CD8-positive, alpha-beta memory T cell (primary cell): ENCODE measurements around the gene NHERF2. TPM values are rescaled to one million over a fixed set of nuclear protein-coding genes. Genes with fewer than 3 reads are reported as not detected.

Experiments used
- CTCF ChIA-PET: fragments of 350-600 bp; sonication (Branson Sonifier 250); formaldehyde crosslinking; loops from one replicate; lab custom pipeline; 2021; ENCODE audit warnings: antibody characterized with exemption; lab: Charles Lee
- POLR2A ChIA-PET: fragments of 350-600 bp; sonication (Branson Sonifier 250); formaldehyde crosslinking; loops from one replicate; lab custom pipeline; 2021; ENCODE audit warnings: antibody characterized with exemption; lab: Charles Lee
- DNase-seq, 5 donors: peaks; one replicate each; pipeline versions ENCODE4 v3.0.0 to v3.0.0-alpha.2; 2020 to 2022; ENCODE audit warnings: mixed read lengths in 1 of 5
- H3K27ac ChIP-seq: one replicate; pipeline ENCODE4 v1.7.0; 2013; ENCODE audit warnings: low read depth, mild to moderate bottlenecking, low read length, moderate library complexity
- H3K27me3 ChIP-seq: 2 replicates; pipeline ENCODE4 v1.7.0; 2013; ENCODE audit warnings: low read length, mild to moderate bottlenecking; ENCODE audit not compliant: insufficient read depth, poor library complexity, severe bottlenecking
- H3K36me3 ChIP-seq: 2 replicates; pipeline ENCODE4 v1.7.0; 2013; ENCODE audit warnings: mild to moderate bottlenecking, low read length, moderate library complexity; ENCODE audit not compliant: insufficient read depth
- H3K4me1 ChIP-seq: 2 replicates; pipeline ENCODE4 v1.7.0; 2013; ENCODE audit warnings: mild to moderate bottlenecking, low read length, moderate library complexity; ENCODE audit not compliant: insufficient read depth
- H3K4me3 ChIP-seq: 2 replicates; pipeline ENCODE4 v1.7.0; 2013; ENCODE audit warnings: mild to moderate bottlenecking, low read length
- H3K9me3 ChIP-seq: 2 replicates; pipeline ENCODE4 v1.7.0; 2013; ENCODE audit warnings: mild to moderate bottlenecking, low read length
- H3K27ac Mint-ChIP-seq, 8 donors: one replicate each; pipeline ENCODE4 v1.8.0; 2020 to 2021; ENCODE audit warnings: mixed read lengths in 8 of 8, mild to moderate bottlenecking in 6 of 8, inconsistent platforms in 3 of 8, moderate library complexity in 3 of 8
- H3K27me3 Mint-ChIP-seq, 2 donors: one replicate each; pipeline ENCODE4 v1.8.0; 2020 to 2021; ENCODE audit warnings: mixed read lengths in 2 of 2, mild to moderate bottlenecking in 1 of 2, moderate library complexity in 1 of 2
- H3K36me3 Mint-ChIP-seq, 3 donors: one replicate each; pipeline ENCODE4 v1.8.0; 2020 to 2021; ENCODE audit warnings: mixed read lengths in 3 of 3, inconsistent platforms in 1 of 3, mild to moderate bottlenecking in 1 of 3
- H3K4me1 Mint-ChIP-seq, 3 donors: one replicate each; pipeline ENCODE4 v1.8.0; 2020 to 2021; ENCODE audit warnings: mixed read lengths in 3 of 3, inconsistent platforms in 1 of 3, mild to moderate bottlenecking in 1 of 3
- H3K4me3 Mint-ChIP-seq, 7 donors: one replicate each; pipeline ENCODE4 v1.8.0; 2020 to 2021; ENCODE audit warnings: mixed read lengths in 7 of 7, mild to moderate bottlenecking in 6 of 7, moderate library complexity in 4 of 7, inconsistent platforms in 2 of 7
- H3K9me3 Mint-ChIP-seq, 5 donors: one replicate each; pipeline ENCODE4 v1.8.0; 2020 to 2022; ENCODE audit warnings: mixed read lengths in 5 of 5, mild to moderate bottlenecking in 3 of 5, moderate library complexity in 2 of 5, inconsistent platforms in 1 of 5
- polyA plus RNA-seq: library from polyadenylated mRNA; unstranded; fragments of 300-500 nt; fragmentation: Illumina TruSeq; gene quantifications from one replicate; pipeline ENCODE4 v1.2.3, GENCODE V29; 2021
- total RNA-seq, 2 experiments: library from RNA; stranded (reverse); gene quantifications; one replicate each; pipeline ENCODE4 v1.2.3, GENCODE V29; 2021

NHERF2 gene
- total and polyA plus RNA-seq, 3 experiments from 2014 or later, result 0.51 to 4.1 (median 3.0) TPM

DNA sequence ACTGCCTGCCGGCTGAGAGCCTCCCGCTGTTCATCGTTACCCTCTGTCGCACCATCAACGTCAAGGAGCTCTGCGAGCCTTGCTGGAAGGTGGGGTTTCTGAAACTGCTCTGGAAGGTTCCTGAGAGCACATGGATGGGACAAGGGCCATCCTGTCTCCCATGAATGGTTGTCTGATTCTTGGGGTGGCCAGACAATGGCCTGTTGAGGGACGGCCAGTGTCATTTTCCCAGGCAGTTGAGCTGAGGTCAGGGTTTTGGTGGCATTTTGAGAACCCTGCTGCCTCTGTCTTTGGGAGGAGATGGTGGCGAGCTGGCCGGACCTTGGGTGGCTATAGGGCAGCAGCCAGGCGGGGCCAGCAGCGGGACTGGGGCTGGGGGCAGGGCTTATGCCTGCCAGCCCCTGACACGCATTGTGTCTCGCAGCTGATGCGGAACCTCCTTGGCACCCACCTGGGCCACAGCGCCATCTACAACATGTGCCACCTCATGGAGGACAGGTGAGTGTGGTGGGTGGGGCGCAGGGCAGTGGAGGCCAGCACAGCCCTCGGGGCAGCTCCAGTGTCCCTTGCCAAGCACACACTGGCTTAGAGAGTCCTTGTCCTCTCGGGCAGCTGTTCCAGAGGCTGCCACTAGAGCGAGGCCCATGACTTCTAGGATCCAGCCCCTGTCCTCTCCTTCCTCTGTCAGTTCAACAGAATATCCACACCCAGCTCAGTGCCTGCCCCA lies 30.1 kb downstream of the NHERF2 start:
- H3K4me1 ChIP-seq, result no peaks in the 10 kb centered on the region
- no peak overlapping the region for H3K27ac Mint-ChIP-seq
- H3K27me3 Mint-ChIP-seq, result no peaks in the 10 kb centered on the region
- H3K4me3 Mint-ChIP-seq, result no peak overlapping the region
- H3K4me1 Mint-ChIP-seq, result peaks cover 0 to 7% (median 1%) of the 10 kb centered on the region in 3 donors
- H3K9me3 ChIP-seq, result no peaks in the 10 kb centered on the region
- peaks cover 4% of the 10 kb centered on the region for H3K36me3 ChIP-seq
- H3K27me3 ChIP-seq, result no peaks in the 10 kb centered on the region
- no peak overlapping the region for H3K27ac ChIP-seq
- ChIA-PET CTCF (no interaction called here), POLR2A (no interaction called here)
- no peak overlapping the region for H3K4me3 ChIP-seq
- DNase-seq, result no peak
- H3K9me3 Mint-ChIP-seq, result no peaks in the 10 kb centered on the region
- H3K36me3 Mint-ChIP-seq, result peaks cover 3 to 74% (median 3%) of the 10 kb centered on the region in 3 donors

DNA sequence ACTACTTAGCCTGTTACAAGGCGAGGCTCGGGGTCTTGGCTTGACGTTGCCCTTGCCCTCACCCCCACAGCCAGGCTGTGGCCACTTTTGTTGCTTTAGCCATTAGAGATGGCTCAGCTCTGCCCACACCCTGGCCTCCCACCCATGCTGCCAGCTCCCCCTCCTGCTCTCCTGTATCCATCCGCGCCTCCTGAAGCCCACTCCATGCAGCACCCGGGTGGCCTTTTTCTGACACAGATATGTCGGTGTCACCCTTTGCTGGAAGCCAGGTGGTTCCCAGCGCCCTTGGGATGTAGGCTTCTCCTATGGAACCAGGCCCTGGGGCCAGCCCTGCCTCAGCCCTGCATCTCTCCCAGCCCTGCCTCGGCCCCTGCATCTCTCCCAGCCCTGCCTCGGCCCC lies 30.7 kb downstream of the NHERF2 start:
- no peaks in the 10 kb centered on the region for H3K9me3 Mint-ChIP-seq
- Histone ChIP-seq H3K9me3 (no peaks in the 10 kb centered on the region), H3K4me1 (no peaks in the 10 kb centered on the region), H3K36me3 (no peaks in the 10 kb centered on the region), H3K27ac (no peak overlapping the region), H3K27me3 (no peaks in the 10 kb centered on the region), H3K4me3 (no peak overlapping the region)
- no peak overlapping the region for H3K27ac Mint-ChIP-seq
- H3K4me1 Mint-ChIP-seq, result peaks cover 0 to 7% (median 1%) of the 10 kb centered on the region in 3 donors
- POLR2A ChIA-PET, result no interaction called here
- no peak for DNase-seq
- CTCF ChIA-PET, result no interaction called here
- no peaks in the 10 kb centered on the region for H3K27me3 Mint-ChIP-seq
- H3K4me3 Mint-ChIP-seq, result no peak overlapping the region
- H3K36me3 Mint-ChIP-seq, result peaks cover 3 to 71% (median 3%) of the 10 kb centered on the region in 3 donors

DNA sequence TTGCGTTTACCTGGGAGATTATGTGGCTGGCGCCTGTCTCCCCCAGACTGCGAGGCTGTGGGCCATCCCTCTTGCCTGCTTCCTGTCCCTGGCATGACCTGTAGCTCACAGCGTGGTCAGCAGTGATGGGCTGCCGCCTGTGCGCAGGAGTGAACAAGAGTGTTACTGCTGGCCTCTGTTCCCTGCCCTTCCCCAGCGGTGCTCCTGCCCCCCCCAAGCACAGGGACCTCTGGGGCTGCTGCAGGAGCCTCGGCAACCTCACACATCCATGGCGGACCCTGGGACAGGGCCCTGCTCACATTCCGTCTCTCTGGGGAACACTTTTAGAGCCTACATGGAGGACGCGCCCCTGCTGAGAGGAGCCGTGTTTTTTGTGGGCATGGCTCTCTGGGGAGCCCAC lies 31.7 kb downstream of the NHERF2 start:
- Mint-ChIP-seq H3K4me1 (peaks cover 0 to 3% (median 1%) of the 10 kb centered on the region in 3 donors), H3K9me3 (no peaks in the 10 kb centered on the region), H3K4me3 (no peak overlapping the region), H3K27me3 (no peaks in the 10 kb centered on the region), H3K36me3 (peaks cover 3 to 70% (median 3%) of the 10 kb centered on the region in 3 donors), H3K27ac (no peak overlapping the region)
- POLR2A ChIA-PET, result no interaction called here
- no peak overlapping the region for H3K27ac ChIP-seq
- no peak overlapping the region for H3K4me3 ChIP-seq
- CTCF ChIA-PET, result interaction anchor here (1.1 kb wide), 1 partner anchor 10 kb away, joined by 3 read pairs; the partner anchor contains the start of genes NTHL1 and TSC2
- no peaks in the 10 kb centered on the region for H3K4me1 ChIP-seq
- DNase-seq, result no peak
- no peaks in the 10 kb centered on the region for H3K27me3 ChIP-seq
- H3K36me3 ChIP-seq, result no peaks in the 10 kb centered on the region
- H3K9me3 ChIP-seq, result no peaks in the 10 kb centered on the region

DNA sequence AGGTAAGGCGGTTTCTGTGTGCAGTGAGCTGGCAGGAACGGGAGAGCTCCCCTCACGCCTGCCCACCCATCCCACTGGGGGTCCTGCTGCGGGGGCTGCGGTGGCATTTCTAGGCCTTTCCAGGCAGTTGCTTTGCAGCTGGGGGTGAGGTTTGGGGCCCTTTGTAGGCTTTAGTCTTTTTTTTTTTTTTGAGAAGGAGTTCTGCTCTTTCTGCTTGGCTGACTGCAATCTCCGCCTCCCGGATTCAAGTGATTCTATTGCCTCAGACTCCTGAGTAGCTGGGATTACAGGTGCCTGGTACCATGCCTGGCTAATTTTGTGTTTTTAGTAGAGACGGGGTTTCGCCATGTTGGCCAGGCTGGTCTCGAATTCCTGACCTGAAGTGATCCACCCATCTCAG lies 32.2 kb downstream of the NHERF2 start:
- Histone ChIP-seq H3K27ac (no peak overlapping the region), H3K4me3 (no peak overlapping the region), H3K27me3 (no peaks in the 10 kb centered on the region), H3K4me1 (no peaks in the 10 kb centered on the region), H3K36me3 (no peaks in the 10 kb centered on the region), H3K9me3 (no peaks in the 10 kb centered on the region)
- H3K4me3 Mint-ChIP-seq, result no peak overlapping the region
- ChIA-PET CTCF (interaction anchor here (1.1 kb wide), 1 partner anchor 11 kb away, joined by 3 read pairs; the partner anchor contains the start of genes NTHL1 and TSC2), POLR2A (no interaction called here)
- DNase-seq, result no peak
- peaks cover 3 to 70% (median 3%) of the 10 kb centered on the region in 3 donors for H3K36me3 Mint-ChIP-seq
- H3K27me3 Mint-ChIP-seq, result no peaks in the 10 kb centered on the region
- peaks cover 0 to 3% (median 1%) of the 10 kb centered on the region in 3 donors for H3K4me1 Mint-ChIP-seq
- H3K27ac Mint-ChIP-seq, result no peak overlapping the region
- H3K9me3 Mint-ChIP-seq, result no peaks in the 10 kb centered on the region

DNA sequence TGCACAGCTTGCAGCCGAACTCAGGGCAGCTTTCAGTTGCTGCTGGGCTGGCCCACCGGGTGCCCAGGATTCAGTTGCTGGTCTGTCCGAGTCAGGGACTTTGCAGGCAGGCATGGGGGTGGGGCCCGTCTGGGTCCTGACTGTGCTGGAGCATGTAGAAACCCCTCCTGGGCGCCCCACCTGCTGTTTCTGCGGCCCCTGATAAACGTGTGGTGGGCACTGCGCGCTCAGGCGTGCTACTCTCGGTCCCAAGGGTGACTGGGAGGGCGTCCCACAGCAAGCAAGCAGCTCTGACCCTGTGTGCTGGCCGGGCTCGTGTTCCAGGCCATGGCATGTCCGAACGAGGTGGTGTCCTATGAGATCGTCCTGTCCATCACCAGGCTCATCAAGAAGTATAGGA lies 33.6 kb downstream of the NHERF2 start:
- Histone ChIP-seq H3K36me3 (no peaks in the 10 kb centered on the region), H3K27me3 (no peaks in the 10 kb centered on the region), H3K9me3 (no peaks in the 10 kb centered on the region), H3K4me3 (no peak overlapping the region), H3K4me1 (no peaks in the 10 kb centered on the region), H3K27ac (no peak overlapping the region)
- peaks cover 0 to 3% (median 1%) of the 10 kb centered on the region in 3 donors for H3K4me1 Mint-ChIP-seq
- CTCF ChIA-PET, result interaction anchor here (1.1 kb wide), 1 partner anchor 8 kb away, joined by 4 read pairs; no protein-coding TSS in a partner anchor
- H3K27me3 Mint-ChIP-seq, result no peaks in the 10 kb centered on the region
- no peak for DNase-seq
- H3K4me3 Mint-ChIP-seq, result no peak overlapping the region
- POLR2A ChIA-PET, result no interaction called here
- no peaks in the 10 kb centered on the region for H3K9me3 Mint-ChIP-seq
- peaks cover 3 to 62% (median 3%) of the 10 kb centered on the region in 3 donors for H3K36me3 Mint-ChIP-seq
- H3K27ac Mint-ChIP-seq, result no peak overlapping the region

DNA sequence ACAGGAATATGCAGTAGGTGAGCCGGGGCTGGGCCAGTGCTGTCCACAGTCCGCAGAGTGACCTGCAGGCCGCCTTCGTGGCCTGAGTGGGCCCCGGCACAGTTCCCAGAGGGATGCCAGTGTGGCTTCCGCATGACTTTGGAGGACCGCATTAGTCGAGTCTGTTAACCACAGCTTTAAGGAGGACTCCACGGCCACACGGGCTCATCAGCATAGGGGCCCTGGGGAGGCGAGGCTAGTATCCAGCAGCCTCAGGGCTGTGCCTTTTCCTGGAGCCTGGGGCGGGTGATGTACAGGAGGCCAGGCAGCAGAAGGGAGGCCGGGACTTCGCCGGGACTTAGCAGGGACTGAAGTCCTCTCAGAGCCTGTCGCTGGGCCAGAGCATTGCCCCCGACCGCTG lies 34.3 kb downstream of the NHERF2 start:
- H3K4me1 Mint-ChIP-seq, result no peaks in the 10 kb centered on the region
- Histone ChIP-seq H3K4me3 (no peak overlapping the region), H3K27ac (no peak overlapping the region), H3K4me1 (no peaks in the 10 kb centered on the region), H3K9me3 (no peaks in the 10 kb centered on the region), H3K27me3 (no peaks in the 10 kb centered on the region), H3K36me3 (peaks cover 6% of the 10 kb centered on the region)
- no peak for DNase-seq
- no peak overlapping the region for H3K27ac Mint-ChIP-seq
- no peak overlapping the region for H3K4me3 Mint-ChIP-seq
- H3K36me3 Mint-ChIP-seq, result peaks cover 0 to 64% (median 4%) of the 10 kb centered on the region in 3 donors
- ChIA-PET POLR2A (no interaction called here), CTCF (interaction anchor here (1.1 kb wide), 1 partner anchor 9 kb away, joined by 4 read pairs; no protein-coding TSS in a partner anchor)
- H3K9me3 Mint-ChIP-seq, result no peaks in the 10 kb centered on the region
- H3K27me3 Mint-ChIP-seq, result no peaks in the 10 kb centered on the region

DNA sequence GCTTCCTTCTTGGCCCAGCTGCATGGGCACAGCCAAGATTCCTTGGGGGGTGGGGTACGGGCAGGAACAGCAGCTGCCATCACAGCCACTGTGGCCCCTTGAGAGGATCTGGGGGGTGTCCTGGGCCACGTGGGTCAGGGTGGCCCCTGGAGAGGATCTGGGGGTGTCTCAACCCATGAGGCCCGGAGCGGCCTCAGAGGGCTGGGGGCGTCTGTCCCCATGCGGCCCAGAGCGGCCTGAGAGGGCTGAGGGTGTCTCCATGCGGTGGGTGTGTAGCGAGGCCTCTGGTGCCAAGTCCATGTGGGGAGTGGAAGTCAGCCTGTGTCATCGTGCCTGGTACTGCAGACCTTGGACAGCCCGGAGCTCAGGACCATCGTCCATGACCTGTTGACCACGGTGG lies 34.8 kb downstream of the NHERF2 start:
- H3K4me1 Mint-ChIP-seq, result no peaks in the 10 kb centered on the region
- no peak overlapping the region for H3K27ac Mint-ChIP-seq
- H3K27me3 Mint-ChIP-seq, result no peaks in the 10 kb centered on the region
- Histone ChIP-seq H3K4me3 (no peak overlapping the region), H3K4me1 (no peaks in the 10 kb centered on the region), H3K36me3 (peaks cover 8% of the 10 kb centered on the region), H3K27me3 (no peaks in the 10 kb centered on the region), H3K9me3 (no peaks in the 10 kb centered on the region), H3K27ac (no peak overlapping the region)
- CTCF ChIA-PET, result no interaction called here
- H3K9me3 Mint-ChIP-seq, result no peaks in the 10 kb centered on the region
- peaks cover 0 to 65% (median 5%) of the 10 kb centered on the region in 3 donors for H3K36me3 Mint-ChIP-seq
- POLR2A ChIA-PET, result no interaction called here
- DNase-seq, result no peak
- no peak overlapping the region for H3K4me3 Mint-ChIP-seq

DNA sequence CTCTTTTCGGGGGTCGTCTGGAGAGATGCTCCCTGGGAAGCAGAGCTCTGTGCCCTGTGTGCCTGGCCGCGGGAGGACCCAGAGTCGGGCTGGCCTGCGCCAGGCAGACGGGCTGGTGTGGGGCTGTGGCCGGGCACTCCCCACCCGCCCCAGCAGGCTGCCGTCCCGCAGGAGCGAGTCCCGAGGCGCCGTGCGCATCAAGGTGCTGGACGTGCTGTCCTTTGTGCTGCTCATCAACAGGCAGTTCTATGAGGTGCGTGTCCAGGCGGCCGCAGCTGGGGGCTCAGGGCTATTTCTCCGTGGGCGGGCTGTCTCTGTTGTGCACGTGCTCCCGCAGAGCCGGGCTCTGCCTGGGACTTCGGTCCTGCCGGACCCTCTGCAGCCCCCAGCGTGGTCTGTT lies 36.1 kb downstream of the NHERF2 start:
- peaks cover 0 to 61% (median 2%) of the 10 kb centered on the region in 3 donors for H3K36me3 Mint-ChIP-seq
- H3K27ac Mint-ChIP-seq, result no peak overlapping the region
- H3K9me3 Mint-ChIP-seq, result no peaks in the 10 kb centered on the region
- Histone ChIP-seq H3K36me3 (peaks cover 8% of the 10 kb centered on the region), H3K4me1 (no peaks in the 10 kb centered on the region), H3K9me3 (no peaks in the 10 kb centered on the region), H3K27ac (no peak overlapping the region), H3K4me3 (no peak overlapping the region), H3K27me3 (no peaks in the 10 kb centered on the region)
- H3K27me3 Mint-ChIP-seq, result no peaks in the 10 kb centered on the region
- CTCF ChIA-PET, result interaction anchor here (0.8 kb wide), 1 partner anchor 78 kb away, joined by 3 read pairs; no protein-coding TSS in a partner anchor
- POLR2A ChIA-PET, result no interaction called here
- no peak overlapping the region for H3K4me3 Mint-ChIP-seq
- DNase-seq, result no peak
- no peaks in the 10 kb centered on the region for H3K4me1 Mint-ChIP-seq
